Measurements from ENCODE around the gene SLC2A1. TPM values are rescaled to one million over a fixed set of nuclear protein-coding genes. Genes with fewer than 3 reads are reported as not detected.

SLC2A1 gene
- total and polyA plus RNA-seq, 2 of the 13 experiments (the other 11 are each of a cell fraction or from before 2014, with no cell fraction given): 125 to 423 TPM

DNA sequence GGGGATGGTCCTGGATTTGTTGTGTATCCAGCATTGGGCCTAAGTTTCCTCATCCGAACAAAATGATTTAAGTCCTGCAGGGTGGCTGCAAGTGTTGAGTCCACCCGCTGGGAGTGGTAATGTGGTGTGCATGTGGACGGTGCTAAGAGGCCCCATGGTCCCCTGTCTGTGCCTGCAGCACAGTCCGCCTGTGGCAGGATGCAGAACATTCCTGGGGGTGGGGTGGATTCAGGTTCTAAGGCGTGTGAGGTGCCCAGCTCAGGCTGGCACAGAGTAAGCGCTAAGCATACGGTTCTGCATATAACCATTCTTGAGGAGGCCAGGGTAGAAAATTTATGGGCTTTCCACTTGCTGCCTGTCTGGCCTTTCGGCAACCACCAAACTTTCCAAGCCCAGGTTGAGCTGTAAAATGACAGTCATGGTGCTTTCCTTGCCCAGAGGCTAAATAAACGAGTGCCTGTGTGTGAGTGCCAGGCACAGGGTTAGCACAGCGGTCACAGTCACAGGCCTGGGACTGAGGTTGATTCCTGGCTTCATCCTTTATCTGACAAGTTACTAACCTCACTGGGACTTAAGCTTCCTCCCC, 30.7 kb downstream of the SLC2A1 start (continued):
- 0 out of 2 replicates have a peak, but pooled peaks have one; percentile 30 for TF ChIP-seq ZBTB38 (CRISPR knock-in tag; IDR thresholded peaks at IDR 0.05)
- TF ChIP-seq, protein P1, sequence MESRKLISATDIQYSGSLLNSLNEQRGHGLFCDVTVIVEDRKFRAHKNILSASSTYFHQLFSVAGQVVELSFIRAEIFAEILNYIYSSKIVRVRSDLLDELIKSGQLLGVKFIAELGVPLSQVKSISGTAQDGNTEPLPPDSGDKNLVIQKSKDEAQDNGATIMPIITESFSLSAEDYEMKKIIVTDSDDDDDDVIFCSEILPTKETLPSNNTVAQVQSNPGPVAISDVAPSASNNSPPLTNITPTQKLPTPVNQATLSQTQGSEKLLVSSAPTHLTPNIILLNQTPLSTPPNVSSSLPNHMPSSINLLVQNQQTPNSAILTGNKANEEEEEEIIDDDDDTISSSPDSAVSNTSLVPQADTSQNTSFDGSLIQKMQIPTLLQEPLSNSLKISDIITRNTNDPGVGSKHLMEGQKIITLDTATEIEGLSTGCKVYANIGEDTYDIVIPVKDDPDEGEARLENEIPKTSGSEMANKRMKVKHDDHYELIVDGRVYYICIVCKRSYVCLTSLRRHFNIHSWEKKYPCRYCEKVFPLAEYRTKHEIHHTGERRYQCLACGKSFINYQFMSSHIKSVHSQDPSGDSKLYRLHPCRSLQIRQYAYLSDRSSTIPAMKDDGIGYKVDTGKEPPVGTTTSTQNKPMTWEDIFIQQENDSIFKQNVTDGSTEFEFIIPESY (CRISPR knock-in tag; IDR thresholded peaks at IDR 0.05): 0 out of 2 replicates have a peak, but pooled peaks have one; percentile 60
- TF ChIP-seq, protein P2, sequence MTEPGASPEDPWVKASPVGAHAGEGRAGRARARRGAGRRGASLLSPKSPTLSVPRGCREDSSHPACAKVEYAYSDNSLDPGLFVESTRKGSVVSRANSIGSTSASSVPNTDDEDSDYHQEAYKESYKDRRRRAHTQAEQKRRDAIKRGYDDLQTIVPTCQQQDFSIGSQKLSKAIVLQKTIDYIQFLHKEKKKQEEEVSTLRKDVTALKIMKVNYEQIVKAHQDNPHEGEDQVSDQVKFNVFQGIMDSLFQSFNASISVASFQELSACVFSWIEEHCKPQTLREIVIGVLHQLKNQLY (CRISPR knock-in tag; IDR thresholded peaks at IDR 0.05): no peak
- no peak for TF ChIP-seq ZNF674 (CRISPR knock-in tag; IDR thresholded peaks at IDR 0.05; ENCODE audit: low read depth)
- TF ChIP-seq AGO1 (IDR thresholded peaks at IDR 0.05; ENCODE audit: low read depth, low read length, poor library complexity, severe bottlenecking): peak; percentile 68
- TF ChIP-seq TEAD3 (CRISPR knock-in tag; optimal IDR thresholded peaks at IDR 0.05; ENCODE audit: borderline replicate concordance): peak; percentile 89
- TF ChIP-seq NFYC (CRISPR knock-in tag; IDR thresholded peaks at IDR 0.05): no peak
- peak; percentile 11 for TF ChIP-seq RBM22 (optimal IDR thresholded peaks at IDR 0.05; ENCODE audit: low read length)
- TF ChIP-seq U2AF1 (optimal IDR thresholded peaks at IDR 0.05; ENCODE audit: low read depth, low read length): no peak
- TF ChIP-seq DBP (CRISPR knock-in tag; IDR thresholded peaks at IDR 0.05; ENCODE audit: not compliant biosample characterization): no peak
- 0 out of 2 replicates have a peak, but pooled peaks have one; percentile 51 for TF ChIP-seq HNRNPL (IDR thresholded peaks at IDR 0.05; ENCODE audit: low read depth, low read length)
